ENCODE data around the gene FABP2.

Gene FABP2

DNA sequence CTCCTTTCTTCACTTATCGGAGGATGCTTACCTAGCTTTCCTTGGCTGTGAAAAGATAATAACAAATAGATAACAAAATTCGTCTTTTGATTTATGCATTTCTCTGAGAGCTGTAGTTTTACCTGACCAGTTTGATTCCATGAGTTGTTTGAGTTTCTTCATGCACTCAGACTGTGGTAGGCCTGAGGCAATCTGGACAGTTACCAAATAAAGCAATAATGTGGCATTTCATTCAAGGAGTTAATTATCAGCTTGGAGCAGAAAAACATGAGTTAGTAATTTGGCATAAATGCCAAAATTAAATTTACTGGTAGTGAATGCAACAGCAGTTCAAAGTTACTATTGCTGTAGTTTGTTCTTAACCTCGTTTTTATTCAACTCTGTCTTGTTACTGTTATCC, 53.5 kb downstream of the FABP2 start:
- Histone ChIP-seq H3K79me2 (ENCODE audit: insufficient read depth, low read length) (no peaks in the 10 kb centered on the region), H3K4me2 (ENCODE audit: low read depth, low read length, poor library complexity, severe bottlenecking) (no peak overlapping the region), H2AFZ (ENCODE audit: low read depth, low read length, severe bottlenecking) (no peak overlapping the region), H3K9me3 (ENCODE audit: insufficient read depth, low read length) (no peaks in the 10 kb centered on the region), H3K27me3 (ENCODE audit: low read length) (no peaks in the 10 kb centered on the region), H4K20me1 (ENCODE audit: low read depth, low read length) (no peaks in the 10 kb centered on the region), H3K9me2 (replicated peaks; ENCODE audit: insufficient read depth, low read length) (no peaks in the 10 kb centered on the region), H3F3A (ENCODE audit: insufficient read depth) (no peaks in the 10 kb centered on the region), H3K9ac (ENCODE audit: low read length) (no peak overlapping the region), H3K4me3 (ENCODE audit: insufficient read depth, low read length, poor library complexity, severe bottlenecking) (no peak overlapping the region), H3K27ac (ENCODE audit: low read depth, low read length) (no peak overlapping the region), H3K36me3 (ENCODE audit: low read length) (no peaks in the 10 kb centered on the region)
- TF ChIP-seq, protein P1, sequence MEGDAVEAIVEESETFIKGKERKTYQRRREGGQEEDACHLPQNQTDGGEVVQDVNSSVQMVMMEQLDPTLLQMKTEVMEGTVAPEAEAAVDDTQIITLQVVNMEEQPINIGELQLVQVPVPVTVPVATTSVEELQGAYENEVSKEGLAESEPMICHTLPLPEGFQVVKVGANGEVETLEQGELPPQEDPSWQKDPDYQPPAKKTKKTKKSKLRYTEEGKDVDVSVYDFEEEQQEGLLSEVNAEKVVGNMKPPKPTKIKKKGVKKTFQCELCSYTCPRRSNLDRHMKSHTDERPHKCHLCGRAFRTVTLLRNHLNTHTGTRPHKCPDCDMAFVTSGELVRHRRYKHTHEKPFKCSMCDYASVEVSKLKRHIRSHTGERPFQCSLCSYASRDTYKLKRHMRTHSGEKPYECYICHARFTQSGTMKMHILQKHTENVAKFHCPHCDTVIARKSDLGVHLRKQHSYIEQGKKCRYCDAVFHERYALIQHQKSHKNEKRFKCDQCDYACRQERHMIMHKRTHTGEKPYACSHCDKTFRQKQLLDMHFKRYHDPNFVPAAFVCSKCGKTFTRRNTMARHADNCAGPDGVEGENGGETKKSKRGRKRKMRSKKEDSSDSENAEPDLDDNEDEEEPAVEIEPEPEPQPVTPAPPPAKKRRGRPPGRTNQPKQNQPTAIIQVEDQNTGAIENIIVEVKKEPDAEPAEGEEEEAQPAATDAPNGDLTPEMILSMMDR (IDR thresholded peaks at IDR 0.05; ENCODE audit: insufficient read depth, low read length, poor library complexity, severe bottlenecking), result no peak
- TF ChIP-seq EZH2phosphoT487 (conservative IDR thresholded peaks at IDR 0.05; ENCODE audit: low read length), result no peak
